DND-41 (cell line): Measurements from ENCODE around the gene BRMS1.

ENCODE experiments used
- ATAC-seq: fragments of 200-7000 bp; cut with Tn5 transposase; 3 replicates; pipeline ENCODE4 v1.9.1; 2021; ENCODE audit warnings: low read depth; ENCODE audit not compliant: insufficient read depth
- DNase-seq: peaks from one replicate; pipeline ENCODE4 v3.0.0-alpha.2; 2020
- H2AFZ ChIP-seq: 2 replicates; pipeline ENCODE4 v1.6.0; 2012; ENCODE audit warnings: low read depth, low read length
- H3K27ac ChIP-seq: 2 replicates; pipeline ENCODE4 v1.5.1; 2012; ENCODE audit warnings: low read length, inconsistent platforms
- H3K27me3 ChIP-seq: fragments of 200-600 bp; sonication (generic); 2 replicates; pipeline ENCODE4 v1.6.0; 2012; ENCODE audit warnings: low read length, mild to moderate bottlenecking, inconsistent platforms; ENCODE audit not compliant: insufficient read depth, poor library complexity
- H3K36me3 ChIP-seq: 2 replicates; pipeline ENCODE4 v1.5.1; 2012; ENCODE audit warnings: low read length, inconsistent platforms; ENCODE audit not compliant: insufficient read depth
- H3K4me1 ChIP-seq: 2 replicates; pipeline ENCODE4 v1.5.1; 2012; ENCODE audit warnings: mild to moderate bottlenecking, low read length; ENCODE audit not compliant: insufficient read depth
- H3K4me2 ChIP-seq: 2 replicates; pipeline ENCODE4 v1.6.0; 2012; ENCODE audit warnings: mild to moderate bottlenecking, moderate library complexity, low read length, inconsistent platforms; ENCODE audit not compliant: insufficient read depth
- H3K4me3 ChIP-seq, 2 experiments: fragments of 200-600 bp in 1 of 2; shearing (Covaris generic) in 1 of 2; 2 replicates each; pipeline ENCODE4 v1.5.1; 2012 to 2016; ENCODE audit warnings: inconsistent platforms in 2 of 2, low read length in 2 of 2, mild to moderate bottlenecking in 2 of 2, low read depth in 1 of 2, moderate library complexity in 1 of 2
- H3K79me2 ChIP-seq: 2 replicates; pipeline ENCODE4 v1.6.0; 2012; ENCODE audit warnings: low read length, inconsistent platforms; ENCODE audit not compliant: insufficient read depth
- H3K9ac ChIP-seq: 2 replicates; pipeline ENCODE4 v1.6.0; 2012; ENCODE audit warnings: low read depth, mild to moderate bottlenecking, inconsistent platforms, low read length, moderate library complexity
- H3K9me3 ChIP-seq: 2 replicates; pipeline ENCODE4 v1.5.1; 2012; ENCODE audit warnings: low read length, moderate library complexity, mild to moderate bottlenecking, inconsistent platforms; ENCODE audit not compliant: insufficient read depth, severe bottlenecking
- H4K20me1 ChIP-seq: 2 replicates; pipeline ENCODE4 v1.6.0; 2012; ENCODE audit warnings: low read length; ENCODE audit not compliant: insufficient read depth
- EZH2 ChIP-seq: IDR thresholded peaks from 3 replicates; pipeline ENCODE4 v1.6.1; 2012; ENCODE audit warnings: borderline replicate concordance, low read depth, mild to moderate bottlenecking, moderate library complexity, low read length, inconsistent platforms; ENCODE audit not compliant: severe bottlenecking
- TF ChIP-seq, protein P1 (sequence below): IDR thresholded peaks from 2 replicates; pipeline ENCODE4 v1.5.1; 2012; ENCODE audit warnings: borderline replicate concordance, low read length, moderate library complexity, mild to moderate bottlenecking; ENCODE audit not compliant: poor library complexity, severe bottlenecking; ENCODE audit errors: extremely low read depth

Gene BRMS1

DNA sequence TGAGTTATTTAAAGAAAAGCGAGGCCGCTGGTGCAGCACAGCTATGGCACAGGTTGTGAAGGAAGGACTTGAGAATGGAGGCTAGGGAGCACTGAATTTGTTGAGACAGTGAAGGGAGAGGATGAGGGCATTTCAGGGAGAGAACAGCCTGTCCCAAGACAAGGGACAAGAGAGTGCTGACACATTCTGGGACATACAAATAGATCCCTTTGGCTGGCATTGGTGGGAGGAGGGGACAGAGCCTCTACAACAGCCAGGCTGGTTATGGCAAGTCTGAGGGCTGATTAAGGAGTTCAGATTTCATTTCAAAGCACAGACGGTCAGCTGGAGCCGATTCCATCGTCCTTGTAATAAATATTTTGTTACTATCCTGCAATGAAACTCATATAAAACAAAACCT is 28.4 kb upstream of the BRMS1 start:
- H2AFZ ChIP-seq, result peak overlapping the region; percentile 36
- H3K9me3 ChIP-seq, result no peaks in the 10 kb centered on the region
- H3K9ac ChIP-seq, result no peak overlapping the region

DNA sequence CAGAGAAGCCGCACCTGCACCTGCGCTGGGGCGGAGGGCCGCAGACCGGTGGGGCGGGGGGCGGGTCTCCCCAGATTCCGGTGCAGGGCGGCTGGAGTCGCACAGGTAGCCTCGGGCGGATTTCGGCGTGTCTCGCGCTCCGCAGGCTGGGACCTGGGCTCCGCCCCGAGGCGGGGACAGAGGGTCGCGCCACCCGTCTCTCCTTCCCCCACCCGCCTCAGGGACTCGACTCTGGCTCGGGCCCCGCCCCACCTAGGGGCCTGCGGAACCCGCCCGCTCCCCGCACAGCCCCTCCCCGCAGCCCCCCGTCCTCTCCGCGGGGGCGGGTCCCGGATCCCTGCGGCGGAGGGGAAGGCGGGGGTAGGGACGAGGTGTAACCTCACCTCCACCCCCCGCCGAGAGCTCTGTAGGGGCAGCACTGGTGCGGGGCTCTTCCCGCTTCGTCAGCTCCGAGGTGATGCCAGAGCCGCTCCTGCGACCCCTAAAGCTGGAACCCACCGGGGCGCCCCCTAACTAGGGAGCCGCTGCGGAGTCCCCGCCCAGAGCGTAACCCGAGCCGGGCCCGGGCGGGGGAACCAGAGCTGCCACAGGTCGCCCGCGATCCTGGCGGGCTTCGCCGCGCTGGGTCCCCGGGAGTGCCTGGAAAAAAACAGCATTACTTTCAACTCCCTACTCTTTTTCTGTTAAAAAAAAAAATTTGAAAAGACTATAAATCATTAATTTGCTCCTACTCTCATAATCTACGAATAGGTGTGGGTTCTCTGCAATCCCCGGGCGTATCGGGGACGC is 26.9 kb upstream of the BRMS1 start, which contains the start of gene SLC29A2:
Gene SLC29A2 (minus strand): TSS at position 134 of the 789 bp plus-strand sequence. CDS start 169 bp downstream, outside the sequence.
- Histone ChIP-seq H4K20me1 (peaks cover 7% of the 10 kb centered on the region; the same call in 1 of the 2 replicates), H3K27me3 (no peaks in the 10 kb centered on the region), H3K4me1 (peaks cover 27% of the 10 kb centered on the region), H3K4me2 (peak within 1 kb of the TSS; percentile 80), H2AFZ (peak within 1 kb of the TSS; percentile 72), H3K27ac (peak within 1 kb of the TSS; percentile 68), H3K9ac (peak within 1 kb of the TSS; percentile 63), H3K9me3 (no peaks in the 10 kb centered on the region), H3K79me2 (no peaks in the 10 kb centered on the region), H3K36me3 (no peaks in the 10 kb centered on the region), H3K4me3 (peak within 1 kb of the TSS; percentile 46 to 64; a peak in 3 of 4 replicates)
- peak; percentile 83 for ATAC-seq
- TF ChIP-seq EZH2, result no peak
- TF ChIP-seq, protein P1, sequence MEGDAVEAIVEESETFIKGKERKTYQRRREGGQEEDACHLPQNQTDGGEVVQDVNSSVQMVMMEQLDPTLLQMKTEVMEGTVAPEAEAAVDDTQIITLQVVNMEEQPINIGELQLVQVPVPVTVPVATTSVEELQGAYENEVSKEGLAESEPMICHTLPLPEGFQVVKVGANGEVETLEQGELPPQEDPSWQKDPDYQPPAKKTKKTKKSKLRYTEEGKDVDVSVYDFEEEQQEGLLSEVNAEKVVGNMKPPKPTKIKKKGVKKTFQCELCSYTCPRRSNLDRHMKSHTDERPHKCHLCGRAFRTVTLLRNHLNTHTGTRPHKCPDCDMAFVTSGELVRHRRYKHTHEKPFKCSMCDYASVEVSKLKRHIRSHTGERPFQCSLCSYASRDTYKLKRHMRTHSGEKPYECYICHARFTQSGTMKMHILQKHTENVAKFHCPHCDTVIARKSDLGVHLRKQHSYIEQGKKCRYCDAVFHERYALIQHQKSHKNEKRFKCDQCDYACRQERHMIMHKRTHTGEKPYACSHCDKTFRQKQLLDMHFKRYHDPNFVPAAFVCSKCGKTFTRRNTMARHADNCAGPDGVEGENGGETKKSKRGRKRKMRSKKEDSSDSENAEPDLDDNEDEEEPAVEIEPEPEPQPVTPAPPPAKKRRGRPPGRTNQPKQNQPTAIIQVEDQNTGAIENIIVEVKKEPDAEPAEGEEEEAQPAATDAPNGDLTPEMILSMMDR, result no peak
- peak; percentile 85 for DNase-seq

More for the DNA sequence above, 28.4 kb upstream of the BRMS1 start:
- H3K27me3 ChIP-seq, result no peaks in the 10 kb centered on the region
- ATAC-seq (no peak), DNase-seq (no peak)
- H4K20me1 ChIP-seq, result peaks cover 6% of the 10 kb centered on the region; the same call in 1 of the 2 replicates
- H3K27ac ChIP-seq, result peak overlapping the region; percentile 22; the same call in 1 of the 2 replicates
- no peaks in the 10 kb centered on the region for H3K79me2 ChIP-seq
- H3K4me3 ChIP-seq, result no peak overlapping the region
- H3K4me1 ChIP-seq, result peaks cover 27% of the 10 kb centered on the region
- no peak for TF ChIP-seq EZH2
- TF ChIP-seq, protein P1, result no peak
- no peaks in the 10 kb centered on the region for H3K36me3 ChIP-seq
- H3K4me2 ChIP-seq, result peak overlapping the region; percentile 80; the same call in 1 of the 2 replicates

DNA sequence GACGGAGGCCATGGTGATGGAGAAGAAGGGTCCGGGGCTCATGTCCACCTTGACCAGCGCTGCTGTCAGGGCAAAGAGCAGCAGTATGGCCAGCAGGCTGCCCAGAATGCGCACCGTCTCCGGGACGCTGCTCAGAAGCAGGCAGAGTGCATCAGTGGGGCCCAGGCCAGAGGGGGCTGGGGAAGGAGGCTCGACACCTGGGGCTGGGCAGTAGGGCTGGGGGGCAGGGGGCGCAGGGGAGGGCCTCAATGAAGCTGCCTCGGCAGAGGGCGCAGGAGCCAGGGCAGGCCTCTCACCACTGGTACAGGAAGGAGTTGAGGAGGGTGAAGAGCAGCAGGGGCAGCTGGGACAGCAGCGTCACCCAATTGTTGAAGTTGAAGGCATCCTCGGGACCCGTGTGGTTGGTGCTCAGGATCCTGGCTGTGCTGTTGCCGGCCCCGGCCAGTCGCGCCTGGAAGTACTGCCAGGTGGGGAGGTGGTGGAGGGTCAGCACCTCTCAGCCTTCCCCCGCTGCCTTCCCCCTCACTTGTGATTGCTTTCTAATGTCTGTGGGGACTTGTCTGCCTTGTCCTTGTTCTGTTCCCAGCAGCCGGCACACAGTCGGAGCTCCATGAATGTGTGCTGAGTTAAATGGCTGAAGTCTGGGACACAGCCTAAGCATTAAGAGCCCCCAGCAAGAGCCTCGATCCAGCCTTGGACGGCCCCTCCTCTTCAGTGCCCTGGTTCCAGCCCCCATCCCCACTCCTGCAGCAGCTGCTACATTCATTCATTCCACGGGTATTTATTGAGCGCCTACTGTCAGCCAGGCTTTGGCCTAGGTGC is 24.4 kb upstream of the BRMS1 start:
- no peaks in the 10 kb centered on the region for H3K27me3 ChIP-seq
- no peak overlapping the region for H3K27ac ChIP-seq
- H3K36me3 ChIP-seq, result no peaks in the 10 kb centered on the region

More for the DNA sequence above, 24.4 kb upstream of the BRMS1 start:
- H3K9me3 ChIP-seq, result no peaks in the 10 kb centered on the region
- DNase-seq (no peak), ATAC-seq (no peak)
- no peak overlapping the region for H3K9ac ChIP-seq
- no peaks in the 10 kb centered on the region for H3K79me2 ChIP-seq
- H3K4me3 ChIP-seq, result no peak overlapping the region
- no peak overlapping the region for H2AFZ ChIP-seq
- H3K4me2 ChIP-seq, result no peak overlapping the region
- no peak for TF ChIP-seq EZH2
- TF ChIP-seq, protein P1, result no peak
- peaks cover 27% of the 10 kb centered on the region for H3K4me1 ChIP-seq
- peaks cover 7% of the 10 kb centered on the region; the same call in 1 of the 2 replicates for H4K20me1 ChIP-seq
